Measurements from ENCODE around the gene RAVER2. TPM values are rescaled to one million over a fixed set of nuclear protein-coding genes. Genes with fewer than 3 reads are reported as not detected.

Gene RAVER2
- total and polyA plus RNA-seq, 2 experiments from 2014 or later: 7.8 to 24.6 TPM

DNA sequence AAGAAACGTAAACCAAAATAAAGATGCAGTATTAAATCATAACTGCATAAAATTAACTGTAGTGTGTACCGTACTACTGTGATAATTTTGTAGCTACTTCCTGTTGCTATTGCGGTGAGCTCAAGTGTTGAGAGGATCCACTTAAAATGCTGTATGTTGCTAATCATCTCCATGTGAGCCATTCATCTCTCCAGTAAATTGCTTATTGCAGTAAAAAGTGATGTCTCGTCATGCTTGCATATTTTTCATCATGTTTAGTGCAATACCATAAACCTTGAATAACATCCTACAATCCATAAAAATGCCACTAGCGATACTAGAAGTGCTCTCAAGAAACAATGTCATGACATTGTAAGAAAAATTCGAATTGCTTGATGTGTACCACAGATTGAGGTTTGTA, 66.3 kb downstream of the RAVER2 start:
- H3K9me3 Mint-ChIP-seq: no peaks in the 10 kb centered on the region
- Histone ChIP-seq H3K79me2 (replicated peaks; ENCODE audit: insufficient read depth) (no peaks in the 10 kb centered on the region), H3F3A (replicated peaks; ENCODE audit: low read depth) (no peaks in the 10 kb centered on the region), H3K27me3 (ENCODE audit: insufficient read depth) (no peaks in the 10 kb centered on the region), H3K4me3 (no peak overlapping the region), H3K27ac (ENCODE audit: low read depth) (no peak overlapping the region), H3K36me3 (ENCODE audit: insufficient read depth) (peaks cover 5% of the 10 kb centered on the region; the same call in 1 of the 2 replicates), H4K20me1 (replicated peaks; ENCODE audit: insufficient read depth) (no peaks in the 10 kb centered on the region), H3K4me2 (no peak overlapping the region), H3K4me1 (ENCODE audit: insufficient read depth) (no peaks in the 10 kb centered on the region), H3K9me2 (ENCODE audit: insufficient read depth) (no peaks in the 10 kb centered on the region), H2AFZ (no peak overlapping the region)
- peaks cover 9% of the 10 kb centered on the region for H3K36me3 Mint-ChIP-seq (ENCODE audit: low read depth)
- TF ChIP-seq, protein P1, sequence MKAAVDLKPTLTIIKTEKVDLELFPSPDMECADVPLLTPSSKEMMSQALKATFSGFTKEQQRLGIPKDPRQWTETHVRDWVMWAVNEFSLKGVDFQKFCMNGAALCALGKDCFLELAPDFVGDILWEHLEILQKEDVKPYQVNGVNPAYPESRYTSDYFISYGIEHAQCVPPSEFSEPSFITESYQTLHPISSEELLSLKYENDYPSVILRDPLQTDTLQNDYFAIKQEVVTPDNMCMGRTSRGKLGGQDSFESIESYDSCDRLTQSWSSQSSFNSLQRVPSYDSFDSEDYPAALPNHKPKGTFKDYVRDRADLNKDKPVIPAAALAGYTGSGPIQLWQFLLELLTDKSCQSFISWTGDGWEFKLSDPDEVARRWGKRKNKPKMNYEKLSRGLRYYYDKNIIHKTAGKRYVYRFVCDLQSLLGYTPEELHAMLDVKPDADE (IDR thresholded peaks at IDR 0.05): no peak
- TF ChIP-seq STAT1 (IDR thresholded peaks at IDR 0.05; ENCODE audit: unreplicated experiment) (no peak), NANOG (IDR thresholded peaks at IDR 0.05; ENCODE audit: borderline replicate concordance) (no peak), ZNF114 (CRISPR knock-in tag; IDR thresholded peaks at IDR 0.05) (no peak), EZH2phosphoT487 (IDR thresholded peaks at IDR 0.05; ENCODE audit: unreplicated experiment) (no peak), ZNF331 (CRISPR knock-in tag; IDR thresholded peaks at IDR 0.05; ENCODE audit: low read depth) (no peak)
- TF ChIP-seq, protein P2, sequence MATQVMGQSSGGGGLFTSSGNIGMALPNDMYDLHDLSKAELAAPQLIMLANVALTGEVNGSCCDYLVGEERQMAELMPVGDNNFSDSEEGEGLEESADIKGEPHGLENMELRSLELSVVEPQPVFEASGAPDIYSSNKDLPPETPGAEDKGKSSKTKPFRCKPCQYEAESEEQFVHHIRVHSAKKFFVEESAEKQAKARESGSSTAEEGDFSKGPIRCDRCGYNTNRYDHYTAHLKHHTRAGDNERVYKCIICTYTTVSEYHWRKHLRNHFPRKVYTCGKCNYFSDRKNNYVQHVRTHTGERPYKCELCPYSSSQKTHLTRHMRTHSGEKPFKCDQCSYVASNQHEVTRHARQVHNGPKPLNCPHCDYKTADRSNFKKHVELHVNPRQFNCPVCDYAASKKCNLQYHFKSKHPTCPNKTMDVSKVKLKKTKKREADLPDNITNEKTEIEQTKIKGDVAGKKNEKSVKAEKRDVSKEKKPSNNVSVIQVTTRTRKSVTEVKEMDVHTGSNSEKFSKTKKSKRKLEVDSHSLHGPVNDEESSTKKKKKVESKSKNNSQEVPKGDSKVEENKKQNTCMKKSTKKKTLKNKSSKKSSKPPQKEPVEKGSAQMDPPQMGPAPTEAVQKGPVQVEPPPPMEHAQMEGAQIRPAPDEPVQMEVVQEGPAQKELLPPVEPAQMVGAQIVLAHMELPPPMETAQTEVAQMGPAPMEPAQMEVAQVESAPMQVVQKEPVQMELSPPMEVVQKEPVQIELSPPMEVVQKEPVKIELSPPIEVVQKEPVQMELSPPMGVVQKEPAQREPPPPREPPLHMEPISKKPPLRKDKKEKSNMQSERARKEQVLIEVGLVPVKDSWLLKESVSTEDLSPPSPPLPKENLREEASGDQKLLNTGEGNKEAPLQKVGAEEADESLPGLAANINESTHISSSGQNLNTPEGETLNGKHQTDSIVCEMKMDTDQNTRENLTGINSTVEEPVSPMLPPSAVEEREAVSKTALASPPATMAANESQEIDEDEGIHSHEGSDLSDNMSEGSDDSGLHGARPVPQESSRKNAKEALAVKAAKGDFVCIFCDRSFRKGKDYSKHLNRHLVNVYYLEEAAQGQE (IDR thresholded peaks at IDR 0.05; ENCODE audit: unreplicated experiment): no peak
- TF ChIP-seq, protein P3, sequence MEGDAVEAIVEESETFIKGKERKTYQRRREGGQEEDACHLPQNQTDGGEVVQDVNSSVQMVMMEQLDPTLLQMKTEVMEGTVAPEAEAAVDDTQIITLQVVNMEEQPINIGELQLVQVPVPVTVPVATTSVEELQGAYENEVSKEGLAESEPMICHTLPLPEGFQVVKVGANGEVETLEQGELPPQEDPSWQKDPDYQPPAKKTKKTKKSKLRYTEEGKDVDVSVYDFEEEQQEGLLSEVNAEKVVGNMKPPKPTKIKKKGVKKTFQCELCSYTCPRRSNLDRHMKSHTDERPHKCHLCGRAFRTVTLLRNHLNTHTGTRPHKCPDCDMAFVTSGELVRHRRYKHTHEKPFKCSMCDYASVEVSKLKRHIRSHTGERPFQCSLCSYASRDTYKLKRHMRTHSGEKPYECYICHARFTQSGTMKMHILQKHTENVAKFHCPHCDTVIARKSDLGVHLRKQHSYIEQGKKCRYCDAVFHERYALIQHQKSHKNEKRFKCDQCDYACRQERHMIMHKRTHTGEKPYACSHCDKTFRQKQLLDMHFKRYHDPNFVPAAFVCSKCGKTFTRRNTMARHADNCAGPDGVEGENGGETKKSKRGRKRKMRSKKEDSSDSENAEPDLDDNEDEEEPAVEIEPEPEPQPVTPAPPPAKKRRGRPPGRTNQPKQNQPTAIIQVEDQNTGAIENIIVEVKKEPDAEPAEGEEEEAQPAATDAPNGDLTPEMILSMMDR (conservative IDR thresholded peaks at IDR 0.05; ENCODE audit: low read depth in 2 of 2): no peak
- TF ChIP-seq, protein P4, sequence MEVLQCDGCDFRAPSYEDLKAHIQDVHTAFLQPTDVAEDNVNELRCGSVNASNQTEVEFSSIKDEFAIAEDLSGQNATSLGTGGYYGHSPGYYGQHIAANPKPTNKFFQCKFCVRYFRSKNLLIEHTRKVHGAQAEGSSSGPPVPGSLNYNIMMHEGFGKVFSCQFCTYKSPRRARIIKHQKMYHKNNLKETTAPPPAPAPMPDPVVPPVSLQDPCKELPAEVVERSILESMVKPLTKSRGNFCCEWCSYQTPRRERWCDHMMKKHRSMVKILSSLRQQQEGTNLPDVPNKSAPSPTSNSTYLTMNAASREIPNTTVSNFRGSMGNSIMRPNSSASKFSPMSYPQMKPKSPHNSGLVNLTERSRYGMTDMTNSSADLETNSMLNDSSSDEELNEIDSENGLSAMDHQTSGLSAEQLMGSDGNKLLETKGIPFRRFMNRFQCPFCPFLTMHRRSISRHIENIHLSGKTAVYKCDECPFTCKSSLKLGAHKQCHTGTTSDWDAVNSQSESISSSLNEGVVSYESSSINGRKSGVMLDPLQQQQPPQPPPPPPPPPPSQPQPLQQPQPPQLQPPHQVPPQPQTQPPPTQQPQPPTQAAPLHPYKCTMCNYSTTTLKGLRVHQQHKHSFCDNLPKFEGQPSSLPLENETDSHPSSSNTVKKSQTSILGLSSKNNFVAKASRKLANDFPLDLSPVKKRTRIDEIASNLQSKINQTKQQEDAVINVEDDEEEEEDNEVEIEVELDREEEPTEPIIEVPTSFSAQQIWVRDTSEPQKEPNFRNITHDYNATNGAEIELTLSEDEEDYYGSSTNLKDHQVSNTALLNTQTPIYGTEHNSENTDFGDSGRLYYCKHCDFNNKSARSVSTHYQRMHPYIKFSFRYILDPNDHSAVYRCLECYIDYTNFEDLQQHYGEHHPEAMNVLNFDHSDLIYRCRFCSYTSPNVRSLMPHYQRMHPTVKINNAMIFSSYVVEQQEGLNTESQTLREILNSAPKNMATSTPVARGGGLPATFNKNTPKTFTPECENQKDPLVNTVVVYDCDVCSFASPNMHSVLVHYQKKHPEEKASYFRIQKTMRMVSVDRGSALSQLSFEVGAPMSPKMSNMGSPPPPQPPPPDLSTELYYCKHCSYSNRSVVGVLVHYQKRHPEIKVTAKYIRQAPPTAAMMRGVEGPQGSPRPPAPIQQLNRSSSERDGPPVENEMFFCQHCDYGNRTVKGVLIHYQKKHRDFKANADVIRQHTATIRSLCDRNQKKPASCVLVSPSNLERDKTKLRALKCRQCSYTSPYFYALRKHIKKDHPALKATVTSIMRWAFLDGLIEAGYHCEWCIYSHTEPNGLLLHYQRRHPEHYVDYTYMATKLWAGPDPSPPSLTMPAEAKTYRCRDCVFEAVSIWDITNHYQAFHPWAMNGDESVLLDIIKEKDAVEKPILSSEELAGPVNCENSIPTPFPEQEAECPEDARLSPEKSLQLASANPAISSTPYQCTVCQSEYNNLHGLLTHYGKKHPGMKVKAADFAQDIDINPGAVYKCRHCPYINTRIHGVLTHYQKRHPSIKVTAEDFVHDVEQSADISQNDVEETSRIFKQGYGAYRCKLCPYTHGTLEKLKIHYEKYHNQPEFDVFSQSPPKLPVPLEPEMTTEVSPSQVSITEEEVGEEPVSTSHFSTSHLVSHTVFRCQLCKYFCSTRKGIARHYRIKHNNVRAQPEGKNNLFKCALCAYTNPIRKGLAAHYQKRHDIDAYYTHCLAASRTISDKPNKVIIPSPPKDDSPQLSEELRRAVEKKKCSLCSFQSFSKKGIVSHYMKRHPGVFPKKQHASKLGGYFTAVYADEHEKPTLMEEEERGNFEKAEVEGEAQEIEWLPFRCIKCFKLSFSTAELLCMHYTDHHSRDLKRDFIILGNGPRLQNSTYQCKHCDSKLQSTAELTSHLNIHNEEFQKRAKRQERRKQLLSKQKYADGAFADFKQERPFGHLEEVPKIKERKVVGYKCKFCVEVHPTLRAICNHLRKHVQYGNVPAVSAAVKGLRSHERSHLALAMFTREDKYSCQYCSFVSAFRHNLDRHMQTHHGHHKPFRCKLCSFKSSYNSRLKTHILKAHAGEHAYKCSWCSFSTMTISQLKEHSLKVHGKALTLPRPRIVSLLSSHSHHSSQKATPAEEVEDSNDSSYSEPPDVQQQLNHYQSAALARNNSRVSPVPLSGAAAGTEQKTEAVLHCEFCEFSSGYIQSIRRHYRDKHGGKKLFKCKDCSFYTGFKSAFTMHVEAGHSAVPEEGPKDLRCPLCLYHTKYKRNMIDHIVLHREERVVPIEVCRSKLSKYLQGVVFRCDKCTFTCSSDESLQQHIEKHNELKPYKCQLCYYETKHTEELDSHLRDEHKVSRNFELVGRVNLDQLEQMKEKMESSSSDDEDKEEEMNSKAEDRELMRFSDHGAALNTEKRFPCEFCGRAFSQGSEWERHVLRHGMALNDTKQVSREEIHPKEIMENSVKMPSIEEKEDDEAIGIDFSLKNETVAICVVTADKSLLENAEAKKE (CRISPR knock-in tag; IDR thresholded peaks at IDR 0.05): no peak
- DNase-seq (ENCODE audit: low spot score): no peak
- ATAC-seq: no peak
- no peaks in the 10 kb centered on the region for H3K27me3 Mint-ChIP-seq (ENCODE audit: insufficient read depth, low read depth, poor library complexity)
- no peak overlapping the region for H3K27ac Mint-ChIP-seq
- H3K4me3 Mint-ChIP-seq: no peak overlapping the region
- H3K4me1 Mint-ChIP-seq: no peaks in the 10 kb centered on the region

All from GM23338 (cell line).